ENCODE results near the gene STK32B.

GRCh38 chr4:5126857-5127256 lies 75.6 kb downstream of the STK32B start:
- TF ChIP-seq POLR2A (IDR thresholded peaks at IDR 0.05; ENCODE audit: low read depth, low read length) (no peak), MAFK (IDR thresholded peaks at IDR 0.05; ENCODE audit: low read depth, low read length) (no peak), CTCF (conservative IDR thresholded peaks at IDR 0.05; ENCODE audit: low read depth, low read length) (no peak), RFX5 (IDR thresholded peaks at IDR 0.05; ENCODE audit: low read depth, low read length) (no peak), MAZ (IDR thresholded peaks at IDR 0.05; ENCODE audit: borderline replicate concordance, low read depth, low read length) (no peak), SMC3 (IDR thresholded peaks at IDR 0.05; ENCODE audit: low read depth, low read length) (no peak), ELK1 (IDR thresholded peaks at IDR 0.05; ENCODE audit: borderline replicate concordance, low read depth, low read length) (no peak), RAD21 (IDR thresholded peaks at IDR 0.05; ENCODE audit: low read length) (no peak), USF2 (IDR thresholded peaks at IDR 0.05; ENCODE audit: low read depth, low read length) (no peak), CEBPB (IDR thresholded peaks at IDR 0.05; ENCODE audit: low read depth, low read length) (no peak), RCOR1 (IDR thresholded peaks at IDR 0.05; ENCODE audit: insufficient replicate concordance, low read length) (no peak), MXI1 (IDR thresholded peaks at IDR 0.05; ENCODE audit: borderline replicate concordance, low read depth, low read length) (no peak), NFE2L2 (IDR thresholded peaks at IDR 0.05; ENCODE audit: low read depth, low read length) (no peak), FOS (IDR thresholded peaks at IDR 0.05; ENCODE audit: low read depth, low read length) (no peak)
